HG02973 (cell line): ENCODE data around the gene RYR2.
A peak's percentile ranks its signal among the peaks of the same experiment; 100 is the strongest.

Experiments used
- ATAC-seq: cut with Tn5 transposase; IDR thresholded peaks from one replicate; pipeline ENCODE4 v1.9.1; 2021; ENCODE audit warnings: moderate library complexity; ENCODE audit not compliant: unreplicated experiment

Gene RYR2

DNA sequence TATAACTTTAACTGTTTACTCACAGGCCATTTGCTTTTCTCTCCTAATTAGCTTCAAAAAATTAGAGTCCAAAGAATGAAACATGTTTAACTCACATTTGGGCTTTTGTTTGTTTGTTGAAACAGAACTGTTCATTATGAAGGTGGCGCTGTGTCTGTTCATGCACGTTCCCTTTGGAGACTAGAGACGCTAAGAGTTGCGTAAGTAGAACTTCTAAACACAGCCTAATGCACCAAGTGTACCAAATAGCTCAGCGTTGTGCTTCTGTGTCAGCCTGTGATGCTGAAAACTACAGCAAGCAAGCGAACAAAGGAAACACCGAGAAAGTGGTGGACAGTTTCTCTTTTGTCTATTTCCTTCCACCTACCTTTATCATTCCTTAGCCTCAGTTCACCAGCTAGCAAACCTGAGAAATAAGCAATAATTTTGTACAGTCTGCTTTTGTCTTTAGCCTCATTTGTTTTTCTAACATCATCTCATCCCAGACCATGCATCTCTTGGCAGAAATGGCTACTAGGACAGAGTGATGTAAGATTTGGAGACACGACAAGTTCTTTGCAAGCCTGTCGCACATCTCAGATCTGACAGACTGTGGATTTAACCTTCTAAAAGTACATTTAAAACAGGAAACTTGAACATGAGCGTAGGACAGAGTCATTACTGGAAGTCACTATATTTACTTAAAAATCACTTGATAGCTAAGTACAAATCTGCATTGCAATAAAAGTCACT lies 375.1 kb downstream of the RYR2 start:
- ATAC-seq: no peak

DNA sequence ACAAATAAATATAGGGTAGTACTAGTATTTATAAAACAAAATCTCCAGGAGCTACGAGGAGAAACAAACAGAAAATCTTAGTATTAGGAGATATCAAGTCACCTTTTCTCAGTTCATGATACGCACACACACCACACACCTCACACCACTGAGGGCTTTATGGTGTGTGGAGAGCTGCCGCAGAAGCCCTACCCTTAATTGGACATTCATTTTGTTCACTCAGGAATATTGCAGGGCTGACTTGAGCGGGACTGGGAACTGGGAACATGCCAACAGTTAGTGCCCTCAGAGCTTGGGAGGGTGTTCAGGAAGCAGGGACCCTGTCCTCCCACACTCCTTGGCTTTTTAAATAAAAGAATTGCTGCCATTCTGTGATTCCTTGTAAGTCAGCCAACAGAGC lies 386.8 kb downstream of the RYR2 start:
- ATAC-seq: no peak

DNA sequence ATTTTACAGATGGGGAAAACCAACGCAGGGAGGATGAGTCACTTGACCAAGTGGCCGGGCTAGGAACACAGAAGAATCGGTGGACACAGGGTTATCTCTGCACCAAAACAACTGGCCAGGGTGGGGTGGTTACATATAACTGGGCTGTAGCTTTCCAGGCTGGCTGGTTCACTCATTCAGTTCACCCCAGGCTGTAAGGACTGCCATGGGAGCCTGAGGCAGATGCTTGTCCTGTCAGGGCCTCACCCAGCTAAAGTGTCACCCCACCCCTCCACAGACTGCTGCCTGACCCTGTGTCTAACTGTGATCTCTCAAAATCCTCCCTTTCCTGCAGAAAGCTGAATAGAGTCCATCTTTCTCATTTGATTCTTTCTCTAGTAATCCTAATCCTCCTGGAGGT lies 387.3 kb downstream of the RYR2 start:
- no peak for ATAC-seq

DNA sequence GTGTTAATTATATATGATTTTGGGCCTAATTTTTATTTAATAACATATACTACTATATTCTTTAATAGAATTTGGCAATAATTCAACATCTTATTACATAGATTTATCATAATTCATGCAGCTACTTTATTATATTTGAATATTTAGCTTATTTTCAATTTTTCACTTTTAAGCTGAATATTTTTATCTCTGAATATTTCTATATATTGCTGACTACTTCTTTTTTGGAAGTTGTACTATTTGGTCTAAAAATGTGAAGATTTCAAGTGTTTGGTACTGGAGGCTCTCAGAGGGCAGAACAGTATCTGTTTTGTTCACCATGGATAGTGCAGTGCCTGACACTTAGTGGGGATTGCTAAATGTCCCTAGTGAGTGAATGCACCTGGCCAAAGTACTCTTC lies 389.5 kb downstream of the RYR2 start:
- no peak for ATAC-seq

DNA sequence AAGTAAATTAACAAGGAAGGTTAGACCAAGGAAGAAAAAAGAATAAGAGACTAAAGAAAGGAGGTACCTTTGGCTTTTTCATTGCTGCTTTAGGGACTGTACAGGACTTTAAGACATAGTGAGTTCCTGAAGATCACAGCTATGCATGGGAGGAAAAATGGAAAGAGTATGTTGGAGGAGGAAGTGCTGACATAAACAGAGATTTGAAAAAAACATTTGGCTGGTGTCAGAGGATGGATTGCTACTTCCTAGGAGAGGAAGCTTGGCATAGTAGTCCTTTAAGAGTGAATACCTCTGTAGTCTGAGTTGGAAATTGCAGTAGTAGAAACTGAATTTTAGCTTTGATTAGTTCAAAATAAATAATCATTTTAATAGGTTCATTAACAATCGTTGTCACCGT lies 398.4 kb downstream of the RYR2 start:
- no peak for ATAC-seq

DNA sequence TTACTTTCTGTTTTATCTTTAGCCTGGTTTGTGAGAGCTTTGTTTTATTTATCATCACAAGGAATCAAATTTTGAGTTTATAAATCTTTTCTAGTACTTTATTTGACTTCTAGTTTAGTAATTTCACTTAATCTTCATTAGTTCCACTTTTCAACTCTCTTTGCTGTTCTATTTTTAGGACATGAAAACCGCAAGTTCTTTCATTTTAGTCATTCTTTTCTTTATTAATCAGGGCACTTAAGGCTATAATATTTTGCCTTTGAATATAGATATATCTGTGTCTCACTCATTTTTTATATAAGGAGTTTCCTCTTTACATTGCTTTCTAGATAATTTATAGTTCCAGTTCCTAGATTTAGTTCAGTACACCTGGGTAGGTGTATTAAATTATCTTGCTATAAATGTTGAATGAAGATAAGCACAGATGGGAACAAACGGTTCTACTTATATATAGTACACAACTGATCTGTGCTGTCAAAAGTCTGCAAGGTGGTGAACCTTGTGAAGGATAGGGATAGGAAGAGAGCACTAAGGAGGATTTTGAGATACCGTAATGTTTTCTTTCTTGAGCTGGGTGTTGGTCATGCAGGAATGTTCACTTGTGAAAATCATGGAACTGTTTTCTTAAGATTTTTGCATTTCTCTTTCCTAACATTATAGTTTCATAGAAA lies 402.3 kb downstream of the RYR2 start:
- ATAC-seq: peak; percentile 46

DNA sequence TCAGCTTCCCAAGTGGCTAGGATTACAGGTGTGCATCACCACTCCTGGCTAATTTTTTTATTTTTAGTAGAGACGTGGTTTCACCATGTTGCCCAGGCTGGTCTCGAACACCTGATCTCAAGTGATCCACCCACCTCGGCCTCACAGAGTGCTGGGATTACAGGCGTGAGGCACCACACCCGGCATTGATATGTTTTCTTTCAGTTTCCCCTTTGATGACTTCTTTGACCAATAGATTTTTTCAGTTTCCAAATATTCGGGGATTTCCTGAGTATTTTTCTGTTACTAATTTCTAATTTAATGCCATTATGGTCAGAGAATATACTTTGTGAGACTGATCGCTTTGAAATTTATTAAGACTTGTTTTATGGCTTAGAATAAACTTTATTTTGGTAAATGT lies 406.1 kb downstream of the RYR2 start:
- no peak for ATAC-seq

DNA sequence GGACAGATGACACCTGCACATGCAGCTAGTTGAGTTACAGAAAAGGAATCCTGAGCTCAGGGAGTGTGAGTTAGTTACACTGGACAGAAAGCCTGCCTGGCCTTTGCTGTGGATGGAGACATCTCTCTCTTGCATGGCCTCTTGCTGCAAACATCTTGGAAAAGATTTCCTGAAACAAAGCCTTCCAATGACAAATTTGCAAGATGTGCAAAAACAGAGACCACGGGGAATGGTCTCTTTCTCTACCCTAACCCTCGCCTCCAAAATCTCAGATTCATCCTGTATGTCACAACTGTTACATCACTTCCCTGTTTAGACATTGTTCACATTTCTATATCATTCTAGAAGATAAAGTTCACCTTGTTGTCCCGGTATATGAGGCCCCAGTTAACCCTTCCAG lies 415.6 kb downstream of the RYR2 start:
- ATAC-seq: no peak

DNA sequence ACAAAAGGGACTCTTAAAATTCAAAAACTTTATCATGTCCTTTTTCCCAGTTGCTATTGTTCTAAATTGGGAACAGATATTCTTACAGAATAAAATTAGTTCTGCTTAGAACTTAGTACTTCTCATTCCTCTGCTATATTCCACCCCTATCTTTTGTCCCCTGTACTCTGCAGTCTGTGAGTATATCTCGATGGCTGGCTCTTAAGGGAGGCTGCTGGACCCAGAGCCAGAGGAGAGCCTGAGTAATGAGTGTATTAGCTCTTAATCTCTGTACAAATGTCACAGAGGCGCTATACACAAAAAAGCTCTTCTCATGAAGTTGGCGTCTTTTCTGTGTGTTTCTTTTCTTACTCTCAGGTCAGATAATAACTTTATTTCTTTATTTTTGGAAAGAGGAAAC lies 425.3 kb downstream of the RYR2 start:
- no peak for ATAC-seq

DNA sequence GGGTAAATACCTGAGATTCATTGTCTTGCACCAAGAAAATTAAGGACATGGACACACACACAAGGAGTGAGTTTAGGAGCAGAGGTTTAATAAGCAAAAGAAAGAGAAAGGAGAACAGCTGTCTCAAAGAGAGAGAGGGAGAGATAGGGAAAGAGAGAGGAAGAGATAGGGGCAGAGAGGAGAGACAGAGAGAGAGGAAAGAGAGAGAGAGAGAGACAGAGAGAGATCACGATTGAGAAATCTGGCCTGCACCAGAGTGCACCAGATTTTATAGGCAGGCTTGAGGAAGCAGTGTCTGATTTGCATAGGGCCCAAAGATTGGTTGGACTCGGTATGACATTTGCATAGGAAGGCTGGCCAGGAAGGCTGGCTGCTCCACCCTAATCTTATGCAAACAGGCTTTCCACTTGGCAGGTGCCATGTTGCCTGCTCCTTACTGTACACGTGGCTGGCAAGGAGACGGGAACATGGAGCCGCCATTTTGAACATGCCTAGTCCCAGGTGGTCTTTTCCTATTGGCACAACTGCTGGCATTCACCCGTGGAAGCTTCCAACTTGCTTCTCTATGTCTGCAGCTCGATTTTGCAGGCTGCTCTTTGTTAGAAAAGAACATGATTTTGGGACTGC lies 428.8 kb downstream of the RYR2 start:
- no peak for ATAC-seq

DNA sequence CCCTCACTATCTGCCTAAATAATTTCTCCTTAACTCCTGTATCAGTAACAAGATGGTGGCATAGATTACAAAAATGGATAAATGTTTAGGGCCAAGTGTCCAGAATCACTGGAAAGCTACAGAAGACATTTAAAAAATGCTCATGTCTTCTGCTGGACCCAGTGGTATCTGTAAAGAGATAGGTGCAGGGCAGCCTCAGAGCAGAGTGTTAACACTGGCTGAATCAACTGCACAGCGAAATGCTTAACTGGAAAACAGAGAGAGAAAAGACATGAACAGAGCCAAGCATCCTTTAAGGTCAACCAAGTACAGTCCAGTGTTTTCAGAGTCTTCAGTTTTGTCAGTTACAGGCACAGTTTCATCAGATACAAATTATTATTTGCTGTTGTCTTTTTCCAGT lies 429.4 kb downstream of the RYR2 start:
- no peak for ATAC-seq

DNA sequence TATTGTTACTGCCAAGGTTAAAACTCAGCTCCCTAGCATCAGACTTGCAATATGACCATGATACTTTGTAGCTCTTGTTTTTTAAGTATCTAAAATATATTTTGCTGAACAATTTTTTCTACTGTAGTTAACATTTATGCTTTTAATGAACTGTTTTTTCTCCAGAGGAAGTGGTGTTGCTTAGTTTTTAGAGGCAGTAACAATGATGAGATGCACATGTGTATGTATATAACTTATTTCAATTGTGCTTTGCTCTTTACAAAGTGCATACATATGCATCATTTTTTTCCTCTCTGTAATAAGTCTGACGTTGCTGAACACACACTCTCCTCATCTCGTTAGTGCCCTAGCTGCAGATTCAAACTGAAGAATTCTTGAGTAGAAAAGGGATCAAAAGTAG lies 430.0 kb downstream of the RYR2 start:
- ATAC-seq: no peak

DNA sequence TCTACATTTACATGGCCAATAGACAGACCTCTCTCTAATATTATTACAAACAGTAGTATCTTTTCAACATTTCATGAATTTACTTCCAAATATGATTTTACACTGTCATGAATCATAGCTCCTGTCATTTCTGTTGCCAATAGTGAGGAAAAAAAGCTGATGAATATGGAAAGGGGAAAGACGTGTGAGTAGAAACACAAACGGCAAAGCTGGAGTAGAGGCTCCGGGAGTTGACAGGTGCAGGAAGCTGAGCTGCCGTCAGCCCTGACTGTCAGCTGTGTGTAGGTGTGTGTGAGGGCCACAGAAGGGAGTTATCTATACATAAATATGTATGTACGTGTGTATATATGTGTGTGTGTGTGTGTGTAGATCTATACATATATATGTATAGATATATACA lies 431.9 kb downstream of the RYR2 start:
- no peak for ATAC-seq

DNA sequence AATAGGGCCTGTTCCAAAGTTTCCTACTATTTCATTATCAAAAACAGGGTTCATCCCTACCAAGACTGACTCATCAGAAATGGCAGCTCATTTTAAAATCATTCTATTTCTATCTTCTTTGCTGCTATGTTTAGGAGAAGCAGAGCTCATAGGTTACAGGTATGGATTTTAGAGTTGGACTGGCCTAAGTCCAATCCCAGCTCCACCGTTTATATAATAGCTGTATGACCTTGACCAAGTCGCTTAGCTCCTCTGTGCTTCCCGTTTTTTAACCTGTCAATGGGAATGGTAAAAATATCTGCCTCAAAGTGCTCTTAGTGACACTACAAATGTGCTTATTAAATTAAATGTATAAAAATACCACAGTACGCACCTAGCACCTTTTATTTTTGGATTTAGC lies 436.1 kb downstream of the RYR2 start:
- no peak for ATAC-seq

DNA sequence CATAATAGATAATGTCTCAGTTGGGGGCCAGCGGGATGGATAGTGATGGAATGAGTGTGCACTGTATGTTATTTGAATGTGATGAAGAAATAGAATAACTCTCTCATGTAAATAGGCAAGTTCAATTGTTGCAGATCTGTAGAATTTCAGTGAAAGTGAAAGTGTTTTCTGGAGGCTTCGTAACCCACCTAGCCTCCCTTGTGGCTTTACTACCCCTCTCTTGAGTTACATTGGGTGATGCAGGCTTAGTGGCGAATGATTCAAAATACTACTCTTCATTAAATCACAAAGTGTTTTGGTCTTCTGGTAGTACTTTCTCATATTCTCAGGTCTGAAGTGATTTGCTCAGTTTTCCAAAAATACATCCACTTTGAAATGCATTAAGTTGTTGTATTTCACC lies 436.9 kb downstream of the RYR2 start:
- no peak for ATAC-seq

DNA sequence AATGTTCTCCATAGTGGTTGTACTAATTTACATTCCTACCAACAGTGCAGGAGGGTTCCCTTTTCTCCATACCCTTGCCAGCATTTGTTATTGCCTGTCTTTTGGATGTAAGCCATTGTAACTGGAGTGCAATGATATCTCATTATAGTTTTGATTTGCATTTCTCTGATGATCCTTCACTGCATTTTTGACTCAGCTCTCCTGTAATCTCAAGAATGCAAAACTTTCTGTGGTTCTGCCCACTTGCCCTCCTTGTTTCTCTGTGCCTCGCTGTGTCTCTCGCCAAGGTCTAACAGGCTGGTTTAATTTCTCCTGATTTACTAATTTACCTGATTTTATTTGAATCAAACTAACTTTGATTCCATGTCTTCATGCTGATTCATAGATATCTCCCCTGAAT lies 440.8 kb downstream of the RYR2 start:
- no peak for ATAC-seq

DNA sequence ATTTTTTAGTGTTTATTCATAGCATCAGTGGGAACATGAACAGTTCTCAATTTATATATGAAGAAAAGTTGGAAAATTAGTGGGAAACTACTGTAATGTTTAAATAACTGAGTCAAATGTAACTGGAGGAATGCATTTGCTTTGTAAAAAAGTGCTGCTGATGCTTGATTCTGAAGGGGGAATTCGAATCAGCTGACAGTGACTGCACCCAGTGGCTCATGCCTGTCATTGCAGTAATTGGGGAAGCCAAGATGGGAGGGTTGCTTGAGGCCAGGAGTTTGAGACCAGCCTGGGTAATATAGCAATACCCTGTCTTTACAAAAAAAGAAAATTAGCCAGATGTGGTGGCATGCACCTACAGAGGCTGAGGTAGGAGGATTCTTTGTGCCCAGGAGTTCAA lies 450.4 kb downstream of the RYR2 start:
- ATAC-seq: peak; percentile 70

DNA sequence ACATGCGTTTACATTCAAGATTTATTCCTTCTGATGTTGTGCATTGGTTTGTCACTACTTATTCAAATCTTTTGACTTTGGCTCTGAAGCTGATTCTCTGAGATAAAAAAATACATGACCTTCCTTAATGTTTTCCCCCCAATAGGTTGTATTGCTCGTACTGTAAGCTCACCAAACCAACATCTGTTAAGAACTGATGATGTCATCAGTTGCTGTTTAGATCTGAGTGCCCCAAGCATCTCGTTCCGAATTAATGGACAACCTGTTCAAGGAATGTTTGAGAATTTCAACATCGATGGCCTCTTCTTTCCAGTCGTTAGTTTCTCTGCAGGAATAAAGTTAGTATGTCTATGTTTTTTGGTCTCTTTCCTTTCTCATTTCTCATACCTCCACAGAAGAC lies 458.6 kb downstream of the RYR2 start:
- ATAC-seq: no peak

DNA sequence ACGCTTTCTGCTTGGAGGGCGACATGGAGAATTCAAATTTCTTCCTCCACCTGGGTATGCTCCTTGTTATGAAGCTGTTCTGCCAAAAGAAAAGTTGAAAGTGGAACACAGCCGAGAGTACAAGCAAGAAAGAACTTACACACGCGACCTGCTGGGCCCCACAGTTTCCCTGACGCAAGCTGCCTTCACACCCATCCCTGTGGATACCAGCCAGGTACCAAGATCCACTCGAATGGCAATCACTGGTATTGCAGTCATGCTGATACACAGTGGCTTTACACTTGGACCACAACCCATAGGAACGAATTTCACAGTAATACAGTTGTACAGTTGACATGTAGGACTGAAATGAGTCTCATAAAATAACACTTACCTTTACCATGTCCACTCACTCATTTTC lies 461.3 kb downstream of the RYR2 start:
- ATAC-seq: no peak

DNA sequence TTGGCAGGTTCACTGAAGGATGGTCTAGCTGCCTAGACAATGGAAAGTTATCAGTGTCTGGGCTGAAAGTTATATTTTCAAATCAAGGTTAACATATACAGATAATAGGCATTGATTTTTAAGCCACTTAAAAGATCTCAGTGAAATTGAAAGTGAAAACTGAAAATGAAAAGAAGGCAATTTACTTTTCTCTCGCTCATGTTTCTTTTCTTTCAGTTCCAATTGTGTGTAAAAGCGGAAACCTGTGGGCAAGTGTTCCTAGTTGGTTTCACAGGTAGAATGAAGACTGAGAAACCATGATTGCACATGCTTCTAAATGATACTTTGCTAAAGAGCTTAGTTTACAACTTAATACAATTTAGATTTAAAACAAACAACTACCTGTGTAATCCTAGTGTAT lies 465.0 kb downstream of the RYR2 start:
- peak; percentile 94 for ATAC-seq

DNA sequence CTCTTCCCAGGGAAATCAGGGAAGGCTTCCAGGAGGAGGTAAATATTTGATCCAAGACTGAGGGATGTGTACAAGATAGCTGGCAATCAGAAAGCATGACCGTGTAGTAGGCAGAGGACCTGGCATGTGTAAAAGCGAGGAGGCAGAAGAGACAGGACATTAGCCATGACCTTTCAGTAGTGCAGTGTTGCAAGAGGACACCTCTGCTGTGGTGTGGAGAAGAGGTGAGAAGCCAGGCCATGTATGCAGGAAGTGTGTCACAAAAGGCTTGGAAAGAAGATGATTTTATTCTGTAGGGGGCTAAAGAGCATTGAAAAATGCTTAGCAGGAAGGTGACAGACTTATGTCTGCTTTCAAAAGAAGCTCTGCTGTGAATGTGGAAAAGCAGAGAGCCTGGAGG lies 467.8 kb downstream of the RYR2 start:
- no peak for ATAC-seq

DNA sequence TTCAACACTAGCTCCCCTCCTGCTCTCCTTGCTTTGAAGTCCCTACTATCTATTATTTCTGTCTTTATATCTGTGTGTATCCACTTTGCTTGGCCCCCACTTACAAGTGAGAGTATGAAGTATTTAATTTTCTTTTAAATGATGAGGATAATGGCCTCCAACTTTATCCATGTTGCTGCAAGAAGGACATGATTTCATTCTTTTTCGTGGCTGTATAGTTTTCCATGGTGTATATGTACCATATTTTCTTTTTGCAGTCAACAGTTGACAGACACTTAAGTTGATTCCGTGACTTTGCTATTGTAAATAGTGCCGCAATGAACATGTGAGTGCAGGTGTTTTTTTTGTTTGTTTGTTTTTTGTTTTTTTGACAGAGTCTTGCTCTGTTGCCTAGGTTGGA lies 483.1 kb downstream of the RYR2 start:
- no peak for ATAC-seq
